NCI-H2081 treated with DMSO at 0.1 percent for 48 hours (cell line): ENCODE data around the gene SLC5A6.

Experiments
- DNase-seq: peaks from one replicate; lab custom pipeline; 2025; lab: John Stamatoyannopoulos, UW

The SLC5A6 gene

GRCh38 chr2:27174638-27175037, 37.4 kb downstream of the SLC5A6 start:
- no peak for DNase-seq

DNA sequence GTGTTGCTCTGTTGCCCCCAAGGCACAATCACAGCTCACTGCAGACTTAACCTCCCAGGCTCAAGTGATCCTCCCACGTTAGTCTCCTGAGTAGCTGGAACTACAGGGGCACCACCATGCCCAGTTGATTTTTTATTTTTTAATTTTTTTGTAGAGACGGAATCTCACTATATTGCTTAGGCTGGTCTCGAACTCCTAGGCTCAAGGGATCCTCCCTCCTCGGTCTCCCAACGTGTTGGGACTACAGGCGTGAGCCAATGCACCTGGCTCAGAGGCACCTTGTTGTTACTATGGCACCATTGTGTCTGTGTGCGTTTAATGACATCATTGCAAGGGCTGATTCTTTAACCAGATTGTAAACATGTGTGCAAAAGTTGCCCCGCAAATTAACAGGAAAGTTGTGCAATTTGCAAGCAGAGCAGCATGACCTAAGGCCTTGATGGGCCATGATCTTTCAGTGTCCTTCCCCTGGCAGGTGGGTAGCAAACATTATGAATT, 40.7 kb downstream of the SLC5A6 start:
- DNase-seq, result no peak

DNA sequence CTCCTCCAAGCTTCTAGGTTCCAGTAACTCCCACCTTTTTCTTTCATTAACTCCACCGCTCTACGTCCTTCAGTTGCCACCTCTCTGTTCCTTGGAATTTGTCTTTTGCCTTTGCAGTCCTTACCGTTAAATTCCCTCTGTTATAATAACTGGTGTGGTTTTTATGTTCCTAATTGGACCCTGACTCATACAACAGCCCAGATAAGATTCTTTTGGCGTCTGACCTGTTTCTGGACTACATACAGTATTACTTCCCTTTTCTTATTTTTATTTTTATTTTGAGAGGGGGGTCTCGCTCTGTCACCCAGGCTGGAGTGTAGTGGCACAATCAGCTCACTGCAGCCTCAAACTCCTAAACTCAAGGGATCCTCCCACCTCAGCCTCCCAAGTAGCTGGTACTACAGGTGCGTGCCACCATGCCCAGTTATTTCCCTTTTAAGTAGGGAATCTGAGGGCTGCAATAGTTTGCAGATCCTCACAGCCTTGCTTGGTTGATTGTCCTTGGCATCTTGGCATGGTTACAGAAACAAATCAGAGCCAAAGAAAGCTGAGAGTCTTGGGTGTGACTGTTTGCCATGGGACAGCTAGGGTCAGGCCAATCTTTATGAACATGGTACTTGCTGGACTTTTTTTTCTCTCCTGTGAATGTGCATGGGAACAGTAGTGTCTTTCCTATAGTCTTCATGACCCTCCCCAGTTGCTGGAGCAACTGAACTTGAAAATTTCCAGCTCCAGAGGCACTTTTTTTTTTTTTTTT, 41.3 kb downstream of the SLC5A6 start:
- no peak for DNase-seq

DNA sequence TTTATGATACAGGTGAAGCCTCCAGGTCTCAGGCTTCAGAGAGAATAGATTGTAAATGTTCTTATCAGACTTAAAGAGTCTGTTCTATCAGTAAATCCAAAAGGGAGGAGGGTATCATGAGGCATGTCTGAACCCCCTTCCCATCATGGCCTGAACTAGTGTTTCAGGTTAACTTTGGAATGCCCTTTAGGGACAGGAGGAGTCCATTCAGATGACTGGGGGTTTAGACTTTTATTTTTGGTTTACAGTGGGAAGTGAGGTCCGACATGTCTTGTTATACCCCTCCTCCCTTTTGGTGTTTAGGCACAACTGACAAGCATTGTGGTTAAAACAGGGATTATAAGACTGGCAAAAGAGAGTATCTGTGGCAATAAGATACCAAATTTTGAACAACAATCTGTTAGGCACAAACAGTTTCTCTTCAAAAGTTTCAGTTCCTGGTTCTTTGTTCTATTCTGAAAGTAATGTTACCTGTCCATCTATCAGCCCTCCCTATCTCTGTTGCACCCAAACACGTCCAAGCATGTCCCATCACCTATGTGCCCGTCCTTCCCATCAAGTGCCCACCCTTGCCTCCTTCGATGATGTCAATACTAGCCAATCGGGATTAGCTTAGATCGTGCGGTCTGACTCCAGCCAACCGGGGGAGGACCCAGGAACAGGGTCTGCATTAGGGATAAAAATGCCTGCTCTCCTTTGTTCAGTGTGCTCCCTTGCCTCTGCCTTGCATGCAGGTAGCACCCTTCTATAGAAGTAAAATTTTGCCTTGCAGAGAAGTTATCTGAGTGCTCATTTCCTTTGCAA, 46.9 kb downstream of the SLC5A6 start:
- DNase-seq, result no peak

- DNase-seq, result no peak
Observed at GRCh38 chr2:27162151-27163121, 49.6 kb downstream of the SLC5A6 start.

DNA sequence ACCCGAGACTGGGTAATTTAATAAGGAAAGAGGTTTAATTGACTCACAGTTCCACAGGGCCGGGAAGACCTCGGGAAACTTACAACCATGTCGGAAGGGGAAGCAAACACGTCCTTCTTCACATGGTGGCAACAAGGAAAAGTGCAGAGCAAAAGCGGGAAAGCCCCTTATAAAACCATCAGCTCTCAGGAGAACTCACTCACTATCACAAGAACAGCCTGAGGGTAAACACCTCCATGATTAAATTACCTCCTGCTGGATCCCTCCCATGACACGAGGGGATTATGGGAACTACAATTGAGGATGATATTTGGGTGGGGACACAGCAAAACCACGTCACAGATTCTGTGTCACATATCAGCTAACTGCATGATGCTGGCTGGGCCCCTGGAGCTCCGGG, 51.9 kb downstream of the SLC5A6 start:
- no peak for DNase-seq

DNA sequence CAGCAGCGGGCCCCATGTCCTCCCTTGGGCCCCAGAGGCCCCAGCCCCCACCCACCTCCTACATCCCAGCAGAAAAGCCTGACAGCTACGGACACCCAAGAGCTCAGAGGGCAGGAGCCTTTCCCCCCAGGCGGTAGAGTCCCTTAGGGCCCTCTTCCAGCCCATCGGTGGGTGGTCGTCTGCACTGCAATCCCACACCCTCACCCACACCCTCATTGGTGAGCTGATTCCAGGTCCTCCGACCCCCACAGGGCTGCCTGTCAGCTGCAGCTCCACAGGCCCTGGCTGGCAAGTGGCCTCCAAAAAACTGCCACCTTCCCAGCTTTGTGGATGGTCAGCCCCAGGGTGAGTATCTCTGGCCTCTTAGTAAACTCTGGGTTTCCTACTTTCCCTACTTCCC, 52.8 kb downstream of the SLC5A6 start:
- no peak for DNase-seq

GRCh38 chr2:27158468-27158867, 53.6 kb downstream of the SLC5A6 start:
- no peak for DNase-seq

GRCh38 chr2:27155069-27155520, 57.0 kb downstream of the SLC5A6 start:
- no peak for DNase-seq

DNA sequence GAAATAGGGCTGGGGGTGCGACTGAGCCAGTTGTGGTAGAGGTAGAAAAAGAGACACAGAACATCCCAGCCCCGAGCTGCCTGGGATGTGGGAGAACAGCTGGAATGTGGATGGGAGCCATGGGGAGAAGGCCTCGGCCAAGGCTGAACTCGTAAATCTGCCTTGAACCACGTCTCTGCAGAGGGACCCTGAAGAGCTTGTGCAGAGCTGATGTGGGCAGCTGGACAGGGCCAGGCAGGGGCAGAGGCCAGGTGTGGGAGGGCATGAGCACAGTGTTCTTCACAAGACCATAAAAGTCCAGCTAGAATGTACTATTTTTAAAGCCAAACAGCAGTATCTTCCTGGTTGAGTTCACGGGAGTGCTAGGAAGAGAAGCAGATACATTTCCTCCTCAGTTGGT, 57.6 kb downstream of the SLC5A6 start:
- no peak for DNase-seq

DNA sequence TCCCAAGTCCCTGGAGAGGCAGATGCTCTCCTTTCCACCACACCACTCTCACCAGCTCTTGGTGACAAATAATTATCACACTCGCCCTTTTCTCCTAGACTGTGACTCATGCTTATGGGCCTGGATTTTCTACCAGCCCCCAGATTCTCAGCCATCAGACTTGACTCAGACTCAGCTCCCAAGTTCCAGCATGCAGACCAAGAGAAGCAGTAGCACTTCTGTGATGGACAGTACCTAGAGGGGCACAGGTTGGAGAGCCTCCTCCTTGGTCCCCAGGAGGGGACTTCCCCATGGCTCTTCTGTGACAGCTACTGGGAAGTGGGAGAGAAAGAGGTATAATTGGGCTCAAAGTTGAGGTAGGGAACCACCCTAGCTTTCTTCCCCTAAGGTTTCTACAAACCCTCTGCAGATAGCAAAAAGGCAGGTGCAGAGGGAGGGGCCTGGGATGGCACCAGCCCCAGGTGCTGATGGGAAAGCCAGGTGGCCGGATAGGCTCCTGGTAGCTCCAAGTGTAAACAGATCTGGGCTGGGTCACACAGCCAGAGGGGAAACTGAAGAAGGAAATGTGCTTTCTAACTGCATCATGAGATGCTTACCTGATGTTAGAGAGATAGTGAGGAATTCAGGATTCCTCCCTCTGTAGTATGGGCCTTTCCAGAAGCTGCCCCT, 59.1 kb downstream of the SLC5A6 start:
- no peak for DNase-seq

- no peak for DNase-seq
Observed at GRCh38 chr2:27152102-27152795, 59.8 kb downstream of the SLC5A6 start.

DNA sequence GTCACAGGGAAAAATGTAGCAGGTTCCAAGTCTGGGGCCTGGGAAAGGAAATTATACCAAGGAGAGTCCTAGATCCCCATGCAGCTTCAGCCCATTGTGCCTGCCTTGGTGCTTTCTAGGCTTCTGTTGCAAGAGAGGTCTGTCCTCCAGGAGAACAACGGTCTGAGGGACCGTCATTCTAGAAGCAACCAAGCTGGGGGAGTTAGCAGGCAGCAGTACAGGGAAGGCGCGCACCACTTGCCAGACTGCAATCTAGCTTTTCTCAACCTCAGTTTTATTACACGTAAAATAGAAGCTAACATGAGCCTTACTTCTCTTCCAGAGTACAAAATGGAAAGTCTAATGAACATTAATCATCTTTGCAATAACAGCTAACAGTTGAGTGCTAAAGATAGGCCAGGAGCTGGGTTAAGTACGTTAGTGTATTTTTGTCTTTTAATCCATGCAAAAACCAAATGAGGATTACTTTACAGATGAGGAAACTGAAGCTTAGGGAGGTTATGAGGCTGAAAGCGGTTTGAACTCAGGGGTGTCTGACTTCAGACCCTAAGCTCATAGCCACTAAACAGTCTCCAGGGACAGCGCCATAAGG, 61.3 kb downstream of the SLC5A6 start:
- DNase-seq, result no peak
